HG03457 (cell line): ENCODE data around the gene DCBLD1.

Experiments used
- ATAC-seq: cut with Tn5 transposase; IDR thresholded peaks from one replicate; pipeline ENCODE4 v1.9.1; 2021; ENCODE audit warnings: moderate number of reproducible peaks; ENCODE audit not compliant: unreplicated experiment

DCBLD1 gene

DNA sequence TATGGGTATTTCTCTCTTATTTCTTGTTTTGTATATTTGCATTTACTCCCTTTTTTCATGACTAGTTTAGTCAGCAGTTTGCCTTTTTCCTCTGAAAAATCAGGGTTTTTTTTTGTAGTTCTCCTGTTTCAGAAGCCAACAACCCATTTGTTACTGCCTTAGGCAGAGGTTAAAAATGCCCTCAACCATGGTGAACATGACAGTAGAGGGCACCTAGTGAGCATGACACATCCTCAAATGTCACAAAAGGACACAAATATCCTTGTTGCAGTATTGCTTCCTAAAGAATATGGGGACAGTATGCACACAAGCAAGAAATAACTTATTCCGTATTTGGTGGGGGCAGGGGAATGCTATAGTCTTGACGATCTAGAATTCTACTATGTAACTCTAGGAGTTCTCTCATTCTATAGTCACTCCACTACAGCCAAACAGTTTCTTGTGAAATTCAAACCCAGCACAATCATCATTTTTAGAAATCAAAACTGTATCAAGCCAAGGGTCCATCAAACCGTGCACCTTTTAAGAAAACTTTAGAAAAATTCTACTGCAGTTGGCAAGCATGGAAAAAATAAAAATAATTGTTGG is 72.9 kb downstream of the DCBLD1 start:
- ATAC-seq = no peak

DNA sequence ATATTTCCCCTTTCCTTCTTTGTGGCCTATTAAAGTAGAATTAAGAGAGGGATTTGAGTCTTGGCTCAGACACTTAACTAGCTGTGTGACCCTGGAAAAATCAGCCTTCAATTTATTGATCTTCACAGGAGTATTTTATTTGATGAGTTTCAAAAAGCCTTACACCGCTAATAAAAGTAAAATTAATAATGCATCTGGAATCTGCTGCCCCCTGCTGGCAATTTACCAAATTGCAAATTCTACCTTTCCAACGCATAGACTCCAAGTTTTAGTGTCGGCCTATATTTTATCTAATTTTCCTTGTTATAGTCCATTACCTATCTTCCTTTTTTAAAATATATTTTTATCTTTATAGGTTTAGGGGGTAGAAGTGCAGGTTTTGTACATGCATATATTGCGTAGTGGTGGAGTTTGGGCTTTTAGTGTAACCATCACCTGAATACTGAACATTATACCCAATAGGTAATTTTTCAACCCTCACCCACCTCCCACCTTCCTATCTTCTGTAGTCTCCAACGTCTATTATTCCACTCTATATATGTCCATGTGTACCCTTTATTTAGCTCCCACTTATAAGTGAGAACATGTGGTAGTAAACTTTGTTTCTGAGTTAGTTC is 73.5 kb downstream of the DCBLD1 start:
- no peak for ATAC-seq

DNA sequence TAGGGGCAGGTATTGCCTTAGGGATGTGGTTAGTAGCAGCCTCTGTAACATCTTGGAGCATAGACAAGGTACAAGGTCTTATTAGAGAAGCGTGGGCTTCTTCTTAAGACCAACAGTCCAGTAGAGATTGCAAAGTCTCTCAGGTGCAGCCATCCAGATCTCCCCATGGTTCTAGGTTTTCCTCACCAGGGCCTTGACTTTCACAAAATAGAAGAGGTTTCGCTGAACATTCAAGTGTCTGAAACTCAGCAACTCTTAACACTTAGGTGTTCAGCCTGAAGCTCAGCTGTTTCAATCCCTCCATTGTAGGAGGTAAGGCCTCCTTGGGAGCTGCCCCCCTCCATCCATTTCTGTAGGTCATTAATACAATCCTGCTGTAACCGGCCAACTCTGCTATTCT is 75.5 kb downstream of the DCBLD1 start:
- ATAC-seq = no peak

DNA sequence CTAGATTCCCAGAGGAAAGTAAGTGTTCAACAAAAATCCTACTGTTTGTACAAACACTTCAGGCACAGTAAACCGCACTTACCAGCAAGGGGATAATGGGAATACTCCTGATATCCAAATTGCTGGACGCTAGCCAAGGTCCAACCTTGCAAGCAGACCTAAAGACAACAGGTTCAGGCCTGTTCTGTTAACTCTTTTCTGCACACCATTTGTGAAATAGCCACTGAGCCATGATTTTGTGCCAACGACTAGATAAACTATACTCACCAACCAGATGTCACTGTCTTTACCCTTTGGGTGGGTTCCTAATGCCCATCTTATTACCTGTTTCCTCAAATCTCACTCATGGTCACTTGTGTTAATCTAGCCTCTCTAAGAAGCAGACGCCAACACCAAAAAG is 76.3 kb downstream of the DCBLD1 start:
- ATAC-seq = no peak

DNA sequence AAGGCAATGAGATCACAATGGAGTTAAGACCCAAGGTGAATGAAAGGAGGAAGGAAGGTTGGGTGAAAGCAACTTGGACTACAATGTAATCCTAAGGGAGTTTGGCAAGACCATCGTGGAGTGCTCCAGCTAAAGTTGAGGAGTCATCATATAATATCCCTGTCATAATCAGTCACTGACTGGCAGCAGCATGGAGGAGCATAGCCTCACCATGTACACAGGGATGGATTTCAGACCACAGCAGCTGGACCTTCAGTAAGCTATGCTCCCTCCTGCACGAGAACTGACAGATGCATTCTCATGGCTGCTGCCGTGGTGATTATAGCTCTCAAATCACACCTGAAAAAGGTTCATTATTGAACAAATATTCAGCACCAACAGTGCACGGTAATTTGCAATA is 76.8 kb downstream of the DCBLD1 start:
- no peak for ATAC-seq

DNA sequence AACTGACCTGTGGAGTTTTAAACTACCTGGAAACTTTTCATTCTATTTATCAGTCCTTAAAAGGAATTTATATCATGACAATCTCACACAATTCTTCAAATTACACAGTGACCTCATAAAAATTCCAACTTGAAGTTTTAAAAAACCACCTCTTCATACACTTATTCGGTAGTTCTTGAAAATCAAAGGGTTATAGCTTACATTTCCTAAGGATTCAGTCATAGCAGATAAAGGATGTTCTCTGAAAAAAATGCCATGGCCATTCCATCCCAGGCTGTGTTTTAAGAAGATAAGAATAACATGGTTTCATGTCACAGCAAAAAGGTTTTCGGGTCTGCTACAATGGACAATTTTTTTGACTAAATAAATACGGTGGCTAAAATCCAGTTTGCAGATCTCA is 78.7 kb downstream of the DCBLD1 start:
- no peak for ATAC-seq

DNA sequence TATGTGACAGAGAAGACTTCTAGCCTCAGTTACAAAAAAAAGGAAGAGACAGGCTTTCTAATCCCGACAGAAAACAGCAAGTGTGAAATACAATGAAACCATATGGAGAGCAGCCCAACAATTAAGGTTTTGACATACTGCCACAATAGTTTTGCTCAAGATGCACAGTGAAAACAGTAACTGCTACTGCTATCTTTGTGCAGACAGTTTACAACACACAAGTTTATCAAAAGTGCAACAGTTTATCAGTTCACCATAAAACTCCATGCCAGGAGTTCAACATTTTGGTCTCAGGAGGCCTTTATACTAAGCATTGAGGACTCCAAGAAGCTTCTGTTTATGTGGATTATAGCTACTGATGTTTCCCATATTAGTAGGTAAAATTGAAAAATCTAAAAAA is 82.2 kb downstream of the DCBLD1 start:
- ATAC-seq = no peak

DNA sequence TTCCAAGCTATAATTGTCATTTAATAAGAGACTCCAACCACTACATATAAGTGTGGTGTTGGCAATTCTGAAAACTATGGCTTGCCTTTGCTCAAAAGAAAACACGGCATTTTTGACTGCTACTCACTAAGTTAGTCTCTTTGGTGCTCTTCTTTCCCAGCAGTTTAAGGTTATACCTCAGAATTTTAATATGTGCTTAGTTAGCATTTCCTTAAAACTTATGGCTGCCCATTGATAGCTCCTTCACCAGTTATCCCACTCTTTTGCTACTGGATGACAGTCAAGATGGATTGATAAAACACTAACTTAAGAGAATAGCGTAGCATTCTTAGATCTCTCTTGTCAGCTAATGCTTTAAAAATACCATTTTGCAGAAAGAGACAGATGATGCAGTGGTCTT is 85.8 kb downstream of the DCBLD1 start:
- ATAC-seq = no peak

DNA sequence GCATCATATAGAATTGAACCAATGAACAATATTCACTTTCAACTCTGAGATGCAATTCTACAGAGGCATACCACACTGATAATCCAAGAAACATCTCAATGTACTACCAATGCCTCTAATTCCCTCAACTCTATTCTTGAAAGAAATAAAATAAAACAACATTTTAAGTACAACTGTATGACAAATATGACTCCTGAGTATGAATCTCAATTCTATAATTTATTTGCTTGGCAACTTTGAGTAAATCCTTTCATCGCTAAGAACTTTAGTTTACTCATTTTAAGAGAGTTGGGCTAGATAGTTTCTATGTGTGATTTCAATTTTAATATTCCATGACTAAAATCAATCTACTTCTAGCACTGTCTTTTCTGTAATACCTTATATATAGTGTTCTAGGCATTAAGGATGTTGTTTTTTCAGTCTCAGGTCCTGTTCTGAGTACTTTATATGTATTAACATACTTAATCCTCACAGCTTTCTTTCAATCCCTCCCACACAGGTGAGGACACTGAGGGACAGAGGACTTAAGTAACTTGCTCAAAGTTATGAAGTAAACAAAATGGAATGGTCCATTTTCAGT is 86.4 kb downstream of the DCBLD1 start:
- no peak for ATAC-seq

DNA sequence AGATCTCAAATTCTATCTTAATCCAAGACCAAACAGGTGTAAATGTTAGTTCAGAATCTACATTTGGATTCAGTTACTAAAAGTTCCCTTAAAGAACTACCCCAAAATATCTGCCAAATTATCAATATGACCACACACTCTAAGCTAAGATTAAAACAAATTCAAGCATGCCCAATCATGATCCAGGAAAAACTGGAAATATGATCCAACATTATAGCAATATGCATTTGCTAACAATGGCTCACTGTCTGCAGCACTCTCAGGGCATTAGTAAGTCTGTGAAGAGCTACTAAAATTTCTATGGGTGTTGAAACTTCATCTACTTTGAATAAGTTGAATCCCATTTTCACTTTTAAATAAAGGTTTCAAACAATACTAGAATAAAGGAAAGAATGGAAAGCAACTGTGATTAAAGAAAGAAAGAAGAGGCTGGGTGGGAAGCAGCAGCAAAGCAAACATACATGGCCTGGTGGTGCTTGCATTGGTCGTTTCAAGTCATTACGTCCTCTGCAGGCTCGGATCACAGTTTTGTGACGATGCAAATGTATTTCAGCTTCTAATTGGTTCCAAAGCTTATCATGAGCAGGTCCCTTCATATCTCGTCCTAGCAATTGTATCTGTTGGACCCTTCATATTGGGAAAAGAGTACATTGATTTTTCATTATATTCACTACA is 90.7 kb downstream of the DCBLD1 start:
- no peak for ATAC-seq

DNA sequence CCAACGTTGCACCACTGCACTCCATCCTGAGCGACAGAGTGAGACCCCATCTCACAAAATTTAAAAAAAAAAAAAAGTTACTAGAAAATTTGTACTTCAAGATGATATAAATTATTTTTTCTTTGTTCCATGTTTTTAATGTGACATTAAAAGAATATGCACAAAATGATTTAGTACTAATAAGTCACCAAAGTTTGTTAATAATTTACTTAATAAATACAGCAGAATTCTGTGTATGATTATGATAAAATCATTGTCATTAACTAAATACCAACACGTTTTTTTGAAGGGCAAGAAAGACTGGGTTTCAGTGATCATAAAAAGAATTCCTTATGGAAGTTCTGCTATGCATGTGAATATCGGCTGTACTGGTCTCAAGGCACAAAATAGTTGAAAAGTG is 91.7 kb downstream of the DCBLD1 start:
- no peak for ATAC-seq

DNA sequence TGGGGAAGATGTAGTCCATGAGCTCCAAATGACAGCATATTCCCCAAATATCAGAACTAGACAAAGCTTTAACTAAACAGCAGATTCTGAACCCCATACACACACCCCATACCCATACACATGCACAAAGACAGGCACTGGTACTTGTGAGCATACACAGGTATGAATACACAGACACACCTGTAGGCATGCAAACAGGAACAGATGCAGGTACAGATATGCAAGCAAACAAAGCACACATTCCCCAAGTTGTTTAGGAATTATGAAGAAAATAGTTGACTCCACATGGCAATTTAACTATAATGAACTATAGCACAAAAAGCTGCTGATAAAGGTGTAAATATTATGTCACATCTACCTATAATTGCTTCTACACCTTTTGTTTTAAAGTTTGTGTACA is 103.2 kb downstream of the DCBLD1 start:
- no peak for ATAC-seq

DNA sequence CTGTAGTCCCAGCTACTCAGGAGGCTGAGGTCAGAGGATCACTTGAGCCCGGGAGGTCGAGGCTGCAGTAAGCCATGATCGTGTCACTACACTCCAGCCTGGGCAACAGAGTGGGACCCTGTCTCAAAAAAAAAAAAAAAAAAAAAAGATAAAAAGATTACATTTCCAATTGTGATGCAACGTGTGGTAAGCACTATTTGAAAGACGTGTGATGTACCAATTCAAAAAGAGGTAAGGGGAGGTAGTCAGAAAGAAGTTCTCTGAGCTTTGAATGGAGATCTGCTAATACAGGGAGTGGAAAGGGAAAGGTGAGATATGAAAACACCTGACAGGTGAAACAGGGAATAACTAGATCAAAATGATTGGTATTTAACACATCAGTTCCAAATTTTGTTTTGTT is 108.0 kb downstream of the DCBLD1 start:
- ATAC-seq = no peak

DNA sequence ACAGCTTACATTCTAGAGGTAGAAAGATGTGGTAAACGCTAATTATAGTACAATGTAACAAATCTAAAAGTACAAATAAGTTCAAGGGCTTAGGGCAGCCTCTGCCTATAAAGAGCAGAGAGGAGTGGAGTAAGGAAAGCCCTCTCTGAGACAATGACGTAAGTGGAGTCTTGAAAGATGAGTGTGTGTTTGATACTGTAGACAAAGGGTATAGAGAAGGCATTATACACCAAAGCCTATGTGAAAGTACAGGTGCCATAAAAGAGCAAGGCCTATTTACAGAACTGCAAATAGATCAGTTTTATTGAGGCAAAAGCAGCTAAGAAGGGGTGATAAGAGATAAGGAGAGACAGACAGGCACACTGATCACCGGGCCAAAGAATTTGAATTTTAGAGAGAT is 108.9 kb downstream of the DCBLD1 start:
- ATAC-seq = no peak

DNA sequence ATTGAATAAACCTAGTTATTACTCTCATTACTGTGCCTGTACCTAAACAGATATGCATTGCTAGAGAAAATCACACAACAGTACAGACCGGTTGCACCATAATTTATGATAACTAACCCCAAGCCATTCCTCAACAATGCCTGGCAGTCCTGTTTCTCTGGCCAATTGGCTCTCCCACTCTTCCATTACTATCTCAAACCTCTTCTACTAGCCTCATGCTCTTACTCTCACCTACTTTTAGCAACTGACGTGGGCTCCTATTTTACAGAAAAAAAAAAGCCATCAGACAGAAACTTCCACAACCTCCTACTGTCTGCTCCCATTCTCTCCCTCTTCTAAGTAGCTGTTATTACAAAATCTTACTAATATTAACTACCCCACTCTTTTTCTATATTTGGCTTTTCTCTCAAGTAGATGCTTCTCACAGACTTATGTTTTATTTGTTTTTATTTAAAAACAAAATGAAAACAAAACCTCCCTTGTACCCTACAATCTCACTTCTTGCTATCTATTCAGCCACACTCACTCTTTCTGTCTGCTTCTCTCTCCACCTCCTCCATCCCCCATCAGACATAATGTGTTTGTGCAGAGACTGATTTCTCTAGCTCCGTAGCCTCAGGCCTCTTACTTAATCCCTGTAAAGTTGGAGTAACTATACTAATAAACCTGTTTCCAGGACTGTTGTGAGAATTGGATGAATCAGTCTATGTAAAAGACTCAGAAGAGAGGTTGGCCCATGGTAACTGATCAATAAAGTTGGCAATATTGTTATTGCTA is 110.7 kb downstream of the DCBLD1 start:
- no peak for ATAC-seq

DNA sequence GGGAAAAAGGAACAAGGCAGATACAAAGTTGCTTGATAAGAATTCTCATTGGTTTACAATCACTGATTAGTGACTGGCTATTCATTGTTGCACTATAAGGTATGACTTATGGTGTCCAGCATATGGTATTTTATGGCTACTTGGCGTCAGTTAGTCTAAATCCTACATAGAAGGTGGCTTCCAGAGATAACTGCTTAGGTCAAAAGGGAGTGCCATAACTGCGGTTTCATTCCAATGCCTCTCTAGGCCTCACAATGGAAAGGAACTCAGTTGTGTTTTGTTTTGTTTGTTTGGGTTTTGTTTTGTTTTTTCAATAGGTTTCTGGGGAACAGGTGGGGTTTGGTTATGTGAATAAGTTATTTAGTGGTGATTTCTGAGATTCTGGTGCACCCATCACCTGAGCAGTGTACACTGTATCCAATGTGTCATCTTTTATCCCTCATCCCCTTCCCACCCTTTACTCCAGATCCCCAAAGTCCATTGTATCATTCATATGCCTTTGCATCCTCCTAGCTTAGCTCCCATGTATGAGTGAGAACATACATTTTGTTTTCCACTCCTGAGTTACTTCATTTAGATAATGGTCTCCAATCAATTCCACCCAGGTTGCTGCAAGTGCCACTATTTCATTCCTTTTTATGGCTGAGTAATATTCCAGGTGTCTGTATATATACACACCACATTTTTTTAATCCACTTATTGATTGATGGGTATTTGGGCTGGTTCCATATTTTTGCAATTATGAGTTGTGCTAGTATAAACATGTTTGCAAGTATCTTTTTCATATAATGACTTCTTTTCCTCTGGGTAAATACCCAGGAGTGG is 112.8 kb downstream of the DCBLD1 start:
- ATAC-seq = no peak

DNA sequence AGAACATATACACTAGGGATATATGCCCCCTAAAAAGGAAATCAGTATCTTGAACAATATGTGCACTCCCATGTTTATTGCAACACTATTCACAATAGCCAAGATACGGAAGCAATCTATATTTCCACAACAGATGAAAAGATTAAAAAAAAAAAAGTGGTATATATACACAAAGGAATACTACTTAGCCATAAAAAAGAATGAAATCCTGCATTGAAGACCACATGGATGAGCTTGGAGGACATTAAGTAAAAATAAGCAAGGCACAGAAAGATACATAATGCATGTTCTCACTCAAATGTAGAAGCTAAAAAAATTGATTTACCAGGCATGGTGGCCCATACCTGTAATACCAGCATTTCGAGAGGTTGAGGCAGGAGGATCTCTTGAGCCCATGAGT is 115.3 kb downstream of the DCBLD1 start:
- ATAC-seq = no peak
